Endodermal cell (in vitro differentiated cells): ENCODE measurements around the gene PTMS. TPM values are rescaled to one million over a fixed set of nuclear protein-coding genes. Genes with fewer than 3 reads are reported as not detected.

Experiments used
- DNase-seq: peaks from one replicate; pipeline ENCODE4 v3.0.0-alpha.2; 2017
- H3K27ac ChIP-seq: 2 replicates; pipeline ENCODE4 v1.5.1; 2013; ENCODE audit warnings: mild to moderate bottlenecking, low read depth, low read length, moderate library complexity
- H3K27me3 ChIP-seq: 2 replicates; pipeline ENCODE4 v1.6.1; 2013; ENCODE audit warnings: mild to moderate bottlenecking, low read length, moderate library complexity; ENCODE audit not compliant: insufficient read depth, control insufficient read depth, poor library complexity, severe bottlenecking
- H3K36me3 ChIP-seq: 2 replicates; pipeline ENCODE4 v1.7.0; 2013; ENCODE audit warnings: mild to moderate bottlenecking, low read length, moderate library complexity; ENCODE audit not compliant: control insufficient read depth, insufficient read depth
- H3K4me1 ChIP-seq: one replicate; pipeline ENCODE4 v1.7.0; 2013; ENCODE audit warnings: low read length; ENCODE audit not compliant: control insufficient read depth, insufficient read depth
- H3K4me3 ChIP-seq: 2 replicates; pipeline ENCODE4 v1.5.1; 2013; ENCODE audit warnings: mild to moderate bottlenecking, low read length, moderate library complexity
- H3K9ac ChIP-seq: 2 replicates; pipeline ENCODE4 v1.6.1; 2013; ENCODE audit warnings: mild to moderate bottlenecking, low read length, moderate library complexity; ENCODE audit not compliant: poor library complexity, severe bottlenecking; ENCODE audit errors: extremely low read depth
- H3K9me3 ChIP-seq: 2 replicates; pipeline ENCODE4 v1.6.1; 2013; ENCODE audit warnings: mild to moderate bottlenecking, low read length, moderate library complexity; ENCODE audit not compliant: control insufficient read depth
- H3K27ac Mint-ChIP-seq: 2 replicates; pipeline ENCODE4 v1.8.0; 2020; ENCODE audit warnings: mixed read lengths
- H3K27me3 Mint-ChIP-seq: 2 replicates; pipeline ENCODE4 v1.8.0; 2021; ENCODE audit warnings: mild to moderate bottlenecking, mixed read lengths; ENCODE audit not compliant: insufficient read depth
- H3K36me3 Mint-ChIP-seq: 2 replicates; pipeline ENCODE4 v1.8.0; 2020; ENCODE audit warnings: low read depth, mixed read lengths
- H3K4me1 Mint-ChIP-seq: 2 replicates; pipeline ENCODE4 v1.8.0; 2020; ENCODE audit warnings: mixed read lengths
- H3K4me3 Mint-ChIP-seq: 2 replicates; pipeline ENCODE4 v1.8.0; 2020; ENCODE audit warnings: mild to moderate bottlenecking, moderate library complexity, mixed read lengths
- H3K9me3 Mint-ChIP-seq: 2 replicates; pipeline ENCODE4 v1.8.0; 2020; ENCODE audit warnings: mild to moderate bottlenecking, mixed read lengths
- CTCF ChIP-seq: fragments of 200-600 bp; sonication (generic); conservative IDR thresholded peaks from 2 replicates; pipeline ENCODE4 v1.5.0; 2021; ENCODE audit warnings: antibody characterized with exemption, mild to moderate bottlenecking
- WGBS, 2 experiments: methylation state at CpG; one replicate each; pipeline versions ENCODE4 v1.1.5 to v1.1.7; 2013; ENCODE audit warnings: missing lambda C conversion rate in 2 of 2, mixed read lengths in 1 of 2; ENCODE audit not compliant: insufficient coverage in 1 of 2, insufficient read length in 1 of 2; 5-methylcytosine and 5-hydroxymethylcytosine counted together
- total RNA-seq, 2 donors: library from RNA; stranded (reverse); fragmentation: NEBNext Ultra II Directional in 1 of 2; extraction: Animal tissue kit (Norgen Biotek cat#: 25700) in 1 of 2; gene quantifications; 2 replicates in 1 of 2; 3 replicates in 1 of 2; pipeline ENCODE4 v1.2.1, GENCODE V29; 2021

PTMS gene
- total RNA-seq, 2 donors from 2014 or later = 637 to 888 TPM

GRCh38 chr12:6747216-6747615 lies 18.9 kb upstream of the PTMS start:
- no peak overlapping the region for H3K4me3 ChIP-seq
- no peak for TF ChIP-seq CTCF
- H3K4me1 ChIP-seq = no peaks in the 10 kb centered on the region
- peaks cover 67% of the 10 kb centered on the region for H3K36me3 Mint-ChIP-seq
- H3K27ac Mint-ChIP-seq = no peak overlapping the region
- DNase-seq = no peak
- 95 to 100% methylated on average over 2 to 4 of the region's 4 CpGs for whole genome bisulfite sequencing, 2 experiments
- no peak overlapping the region for H3K27ac ChIP-seq
- H3K4me3 Mint-ChIP-seq = no peak overlapping the region
- no peaks in the 10 kb centered on the region for H3K9me3 ChIP-seq
- peaks cover 58% of the 10 kb centered on the region for H3K36me3 ChIP-seq
- H3K9me3 Mint-ChIP-seq = no peaks in the 10 kb centered on the region
- no peaks in the 10 kb centered on the region for H3K27me3 ChIP-seq
- H3K9ac ChIP-seq = no peak overlapping the region
- H3K4me1 Mint-ChIP-seq = peaks cover 18% of the 10 kb centered on the region
- no peaks in the 10 kb centered on the region for H3K27me3 Mint-ChIP-seq

- Mint-ChIP-seq H3K27ac (no peak overlapping the region), H3K27me3 (no peaks in the 10 kb centered on the region)
- 94 to 96% methylated on average over 24 to 28 of the region's 28 CpGs for WGBS, 2 experiments
Measured at GRCh38 chr12:6748761-6749160, 17.4 kb upstream of the PTMS start.

GRCh38 chr12:6750506-6750905 lies 15.7 kb upstream of the PTMS start:
- no peak for TF ChIP-seq CTCF
- Histone ChIP-seq H3K9ac (no peak overlapping the region), H3K4me3 (no peak overlapping the region), H3K27ac (no peak overlapping the region), H3K9me3 (no peaks in the 10 kb centered on the region), H3K36me3 (peaks cover 58% of the 10 kb centered on the region), H3K27me3 (no peaks in the 10 kb centered on the region), H3K4me1 (peaks cover 5% of the 10 kb centered on the region)
- peaks cover 62% of the 10 kb centered on the region for H3K36me3 Mint-ChIP-seq
- WGBS, 2 experiments = 94 to 100% methylated on average over 3 to 4 of the region's 4 CpGs
- peaks cover 18% of the 10 kb centered on the region for H3K4me1 Mint-ChIP-seq
- H3K9me3 Mint-ChIP-seq = no peaks in the 10 kb centered on the region
- peak overlapping the region; percentile 52 for H3K27ac Mint-ChIP-seq
- no peak overlapping the region for H3K4me3 Mint-ChIP-seq
- H3K27me3 Mint-ChIP-seq = no peaks in the 10 kb centered on the region
- no peak for DNase-seq

More at GRCh38 chr12:6748761-6749160, 17.4 kb upstream of the PTMS start:
- H3K27ac ChIP-seq = no peak overlapping the region
- H3K4me3 ChIP-seq = no peak overlapping the region
- no peak overlapping the region for H3K9ac ChIP-seq
- no peak overlapping the region for H3K4me3 Mint-ChIP-seq
- peaks cover 58% of the 10 kb centered on the region for H3K36me3 ChIP-seq
- H3K4me1 Mint-ChIP-seq = peaks cover 14% of the 10 kb centered on the region
- no peak for DNase-seq
- peaks cover under 1% of the 10 kb centered on the region for H3K4me1 ChIP-seq
- peaks cover 67% of the 10 kb centered on the region for H3K36me3 Mint-ChIP-seq
- no peak for TF ChIP-seq CTCF
- H3K27me3 ChIP-seq = no peaks in the 10 kb centered on the region
- no peaks in the 10 kb centered on the region for H3K9me3 Mint-ChIP-seq
- no peaks in the 10 kb centered on the region for H3K9me3 ChIP-seq
